ENCODE data around the gene TMEM151A. TPM values are rescaled to one million over a fixed set of nuclear protein-coding genes. Genes with fewer than 3 reads are reported as not detected.

The TMEM151A gene
- total and polyA plus RNA-seq, 2 of the 4 experiments (the other 2 are of a cell fraction), result 0.03 TPM; not detected in 1

GRCh38 chr11:66335531-66336233, 44.0 kb downstream of the TMEM151A start (continued):
- TF ChIP-seq ELK1 (IDR thresholded peaks at IDR 0.05; ENCODE audit: borderline replicate concordance, low read depth, low read length) (no peak), FOS (IDR thresholded peaks at IDR 0.05; ENCODE audit: low read depth, low read length) (no peak)

All from IMR-90 (cell line).